Putamen (tissue), 1 donor: ENCODE results near the gene SERPINA5.

Experiments
- DNase-seq: peaks from one replicate; pipeline ENCODE4 v3.0.0-alpha.2; 2016; ENCODE audit warnings: low spot score

The SERPINA5 gene

GRCh38 chr14:94548999-94549985 lies 31.9 kb upstream of the SERPINA5 start:
- DNase-seq = peak; percentile 20

- no peak for DNase-seq
Observed at GRCh38 chr14:94550041-94550440, 31.2 kb upstream of the SERPINA5 start.

- DNase-seq = no peak
Observed at GRCh38 chr14:94555991-94556390, 25.2 kb upstream of the SERPINA5 start.

DNA sequence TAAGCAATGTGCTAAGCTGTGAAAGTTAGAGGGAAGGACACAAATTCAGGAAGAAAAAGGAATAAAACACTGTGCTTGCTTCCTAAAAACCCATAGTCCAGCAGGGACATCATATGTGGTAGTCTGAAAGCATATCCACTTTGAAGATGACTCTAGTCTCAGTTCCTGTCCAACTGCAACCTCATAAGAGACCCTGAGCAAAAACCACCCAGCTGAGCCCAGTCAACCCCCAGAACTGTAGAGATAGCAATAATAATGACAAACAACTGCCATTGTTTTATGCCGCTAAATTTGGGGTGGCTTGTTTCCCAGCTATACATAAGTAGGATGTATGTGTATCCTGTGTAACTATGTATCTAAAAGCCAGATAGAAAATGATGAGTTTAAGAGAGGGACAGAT lies 23.9 kb upstream of the SERPINA5 start:
- DNase-seq = no peak

GRCh38 chr14:94558842-94559241 lies 22.4 kb upstream of the SERPINA5 start:
- DNase-seq = no peak

GRCh38 chr14:94559638-94560290 lies 21.5 kb upstream of the SERPINA5 start:
- no peak for DNase-seq

GRCh38 chr14:94560291-94560665 lies 20.9 kb upstream of the SERPINA5 start:
- no peak for DNase-seq

- DNase-seq = no peak
Observed at GRCh38 chr14:94560751-94561655, 20.2 kb upstream of the SERPINA5 start, which contains the start of gene SERPINA4. SERPINA4 (plus strand) TSS chr14:94561442; CDS start chr14:94563483, 2,041 bp downstream.

- no peak for DNase-seq
Observed at GRCh38 chr14:94561656-94562010, 19.6 kb upstream of the SERPINA5 start.

- no peak for DNase-seq
Observed at GRCh38 chr14:94562022-94562421, 19.2 kb upstream of the SERPINA5 start.

GRCh38 chr14:94562941-94563883 lies 18.0 kb upstream of the SERPINA5 start:
- no peak for DNase-seq

GRCh38 chr14:94564381-94564780 lies 16.8 kb upstream of the SERPINA5 start:
- DNase-seq = no peak

DNA sequence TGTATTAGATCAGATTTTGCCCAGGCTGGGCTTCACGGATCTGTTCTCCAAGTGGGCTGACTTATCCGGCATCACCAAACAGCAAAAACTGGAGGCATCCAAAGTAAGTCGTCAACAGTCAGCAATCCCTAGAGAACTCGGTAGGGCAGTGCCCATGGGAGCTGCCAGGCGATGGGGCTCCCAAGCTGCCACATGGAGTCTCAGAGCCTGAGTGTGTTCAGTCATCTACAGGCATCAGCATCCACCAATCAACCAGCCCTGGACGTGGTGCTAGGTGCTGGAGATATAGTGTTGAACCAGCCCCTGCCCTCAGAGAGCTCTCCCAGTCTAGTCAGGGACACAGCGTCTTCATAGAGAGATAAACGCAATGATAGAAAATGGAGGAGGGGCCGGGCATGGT lies 13.0 kb upstream of the SERPINA5 start:
- no peak for DNase-seq

DNA sequence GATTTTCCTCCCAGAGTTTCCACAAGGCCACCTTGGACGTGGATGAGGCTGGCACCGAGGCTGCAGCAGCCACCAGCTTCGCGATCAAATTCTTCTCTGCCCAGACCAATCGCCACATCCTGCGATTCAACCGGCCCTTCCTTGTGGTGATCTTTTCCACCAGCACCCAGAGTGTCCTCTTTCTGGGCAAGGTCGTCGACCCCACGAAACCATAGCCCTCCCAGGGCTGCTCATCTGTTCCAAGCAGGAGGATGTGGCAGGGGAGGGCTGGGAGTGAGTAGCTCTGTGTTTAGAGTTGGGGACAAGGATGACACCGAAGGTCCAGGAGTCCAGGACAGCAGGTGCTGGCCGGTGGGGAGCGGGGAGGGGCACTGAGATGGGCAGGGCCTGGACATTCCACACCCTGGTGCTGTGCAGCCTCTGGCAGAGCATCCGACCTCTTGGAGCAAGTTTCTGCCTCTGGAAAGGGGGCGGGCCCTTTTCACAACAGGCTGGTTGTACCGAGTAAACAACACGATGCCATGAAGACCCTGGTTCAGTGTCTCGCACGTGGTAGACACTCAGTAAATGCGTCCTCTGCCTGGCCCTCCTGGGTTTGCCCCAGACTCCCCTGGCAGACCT lies 11.7 kb upstream of the SERPINA5 start:
- no peak for DNase-seq

DNA sequence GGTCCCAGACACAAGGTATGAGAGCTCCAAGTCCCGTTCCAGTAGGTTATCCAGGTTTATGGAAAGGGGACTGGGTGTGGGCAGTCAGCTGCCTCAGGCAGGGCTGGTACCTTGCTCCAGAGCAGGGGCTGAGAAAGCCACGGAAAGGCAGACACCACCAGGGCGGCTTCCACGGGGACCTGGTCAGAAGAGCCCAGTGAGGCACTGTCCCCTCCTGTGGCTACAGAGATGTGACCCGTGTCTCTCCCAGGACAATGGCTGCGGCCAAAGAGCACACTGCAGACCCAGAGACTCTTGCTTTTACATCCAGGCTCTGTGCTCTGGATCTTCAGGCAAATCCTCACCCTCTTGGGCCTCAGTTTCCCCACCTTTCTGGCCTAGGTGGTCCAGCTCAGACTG lies 11.2 kb upstream of the SERPINA5 start:
- no peak for DNase-seq

GRCh38 chr14:94570440-94570839 lies 10.8 kb upstream of the SERPINA5 start:
- no peak for DNase-seq

DNA sequence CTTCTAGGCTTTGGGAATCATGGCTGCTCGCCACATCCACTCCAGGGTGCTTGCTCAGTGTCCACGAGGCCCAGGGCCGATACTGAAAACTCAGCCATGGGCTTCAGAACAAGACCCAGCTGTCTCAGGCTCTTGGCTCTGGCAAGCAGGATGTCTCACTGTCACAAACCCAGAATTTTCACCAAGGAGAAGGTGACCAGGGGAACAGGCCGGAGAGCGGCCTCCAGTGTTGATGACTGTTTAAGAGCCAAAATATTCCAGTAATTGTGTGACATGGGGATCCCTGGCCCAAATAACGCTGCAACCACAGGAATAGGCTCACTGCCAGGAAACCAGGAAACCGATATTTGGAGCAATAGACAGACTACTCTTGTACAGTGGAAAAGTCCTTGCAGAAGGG lies 9.8 kb upstream of the SERPINA5 start:
- no peak for DNase-seq

DNA sequence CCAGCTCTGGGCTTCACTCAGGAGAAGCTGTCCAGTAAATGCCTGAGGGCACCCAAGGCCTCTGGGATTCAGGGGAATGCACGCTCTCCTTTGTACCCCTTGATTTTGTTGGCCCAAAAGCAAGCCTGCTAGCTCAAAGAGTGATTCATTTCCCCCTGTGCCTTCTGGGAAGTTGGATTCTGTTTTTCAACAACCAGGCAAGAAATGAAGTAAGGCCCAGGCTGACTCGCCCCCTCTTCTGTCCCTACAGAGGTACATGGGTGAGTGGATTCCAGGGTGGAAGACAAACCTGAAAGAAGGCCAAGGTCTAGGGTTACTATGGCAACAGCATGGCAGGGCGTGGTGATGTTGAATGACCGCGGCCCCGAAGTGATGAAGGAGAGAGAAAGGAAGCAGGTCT lies 9.3 kb upstream of the SERPINA5 start:
- no peak for DNase-seq

- no peak for DNase-seq
Observed at GRCh38 chr14:94572637-94573303, 8.5 kb upstream of the SERPINA5 start.
